ENCODE results near the gene DICER1.

GRCh38 chr14:95038521-95039250, 118.6 kb downstream of the DICER1 start:
- TF ChIP-seq CTCF (optimal IDR thresholded peaks at IDR 0.05 in 1 of 3, IDR thresholded peaks at IDR 0.05 in 1 of 3, conservative IDR thresholded peaks at IDR 0.05 in 1 of 3; ENCODE audit: extremely low read depth in 1 of 3, insufficient read depth in 2 of 3, low read length in 3 of 3) = no peak
- no peak for TF ChIP-seq EZH2 (IDR thresholded peaks at IDR 0.05; ENCODE audit: low read length)
